ENCODE results near the gene SMAD6.

SMAD6 gene

DNA sequence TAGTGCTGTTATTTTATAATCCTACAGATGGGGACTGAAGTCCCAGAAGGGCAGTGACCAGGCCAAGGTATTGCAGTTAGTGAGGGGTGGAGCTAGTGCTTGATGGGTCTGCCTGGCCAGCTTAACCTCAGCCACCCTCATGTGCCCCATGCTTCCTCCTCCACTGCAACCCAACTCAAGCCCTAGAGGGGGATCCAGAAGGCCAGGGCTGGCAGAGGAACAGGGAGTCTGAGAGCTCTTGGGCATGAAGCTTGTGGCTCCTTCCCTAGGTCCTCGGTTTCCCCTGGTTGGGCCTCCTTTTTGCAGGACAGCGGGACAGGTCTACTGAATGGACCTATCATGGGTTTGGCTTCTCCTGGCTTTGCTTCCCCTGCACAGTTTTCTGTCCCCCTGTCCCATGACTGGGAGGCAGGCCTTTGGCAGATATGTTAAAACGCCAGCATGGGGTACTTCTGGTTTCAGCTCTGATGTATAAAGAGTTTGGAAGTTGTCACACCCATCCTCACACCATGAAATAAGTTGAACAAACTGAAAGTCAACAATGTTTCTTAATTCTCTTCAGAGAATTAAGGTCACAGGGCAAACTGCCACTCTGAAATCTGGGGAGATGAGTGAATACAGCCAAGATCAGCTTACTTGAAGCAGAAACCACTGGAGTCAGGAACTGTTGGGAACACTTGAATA is 103.3 kb downstream of the SMAD6 start:
- H3K4me1 ChIP-seq (ENCODE audit: control insufficient read depth, insufficient read depth, low read length), result peaks cover 2% of the 10 kb centered on the region; the same call in 1 of the 2 replicates
- H3K4me3 ChIP-seq (ENCODE audit: low read length), result no peak overlapping the region
- DNase-seq (ENCODE audit: low read depth, low spot score), result no peak
- no peaks in the 10 kb centered on the region for H3K27me3 ChIP-seq (ENCODE audit: control insufficient read depth, insufficient read depth, low read length)
- no peaks in the 10 kb centered on the region for H3K36me3 ChIP-seq (ENCODE audit: control insufficient read depth, insufficient read depth, low read length)
- H3K27ac ChIP-seq (ENCODE audit: low read length), result no peak overlapping the region
- no peaks in the 10 kb centered on the region for H3K9me3 ChIP-seq (ENCODE audit: control insufficient read depth, insufficient read depth, low read length)
- WGBS (ENCODE audit: insufficient coverage, insufficient read length), result no CpG with 5 or more reads among the region's 3 CpGs

DNA sequence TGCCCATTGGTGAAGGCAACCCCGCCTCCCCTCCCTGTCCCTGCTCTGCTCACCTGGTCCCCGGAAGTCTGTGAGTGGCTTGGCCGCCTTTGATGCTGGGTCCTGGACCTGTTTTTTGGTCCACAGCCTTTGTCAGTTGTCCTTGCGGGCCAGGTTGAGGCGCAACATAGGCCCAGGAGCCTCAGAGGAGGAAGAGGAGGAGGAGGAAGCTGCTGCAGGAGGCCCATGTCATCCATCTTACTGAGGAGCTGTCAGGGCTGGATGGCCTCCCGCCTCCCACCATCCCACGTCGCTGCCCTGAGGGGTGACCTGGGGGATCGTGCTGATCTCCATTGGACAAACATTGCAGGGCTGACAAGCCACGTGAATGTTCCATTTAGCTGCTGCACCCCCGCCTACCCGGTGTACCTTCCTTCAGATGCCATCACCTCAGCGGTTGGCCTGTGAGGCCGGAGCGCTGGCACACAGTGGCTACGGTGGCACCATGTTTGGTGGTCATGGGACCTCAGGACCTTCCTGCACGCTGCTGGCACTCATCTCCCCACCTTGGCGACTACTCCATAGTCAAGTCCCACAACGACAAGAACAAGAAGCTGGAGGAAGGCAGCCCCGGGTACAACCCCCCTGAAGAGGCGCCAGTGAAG is 106.3 kb downstream of the SMAD6 start:
- DNase-seq (ENCODE audit: low read depth, low spot score), result no peak
- WGBS (ENCODE audit: insufficient coverage, insufficient read length), result no CpG with 5 or more reads among the region's 21 CpGs
- H3K4me1 ChIP-seq (ENCODE audit: control insufficient read depth, insufficient read depth, low read length), result peaks cover 1% of the 10 kb centered on the region; the same call in 1 of the 2 replicates
- no peaks in the 10 kb centered on the region for H3K36me3 ChIP-seq (ENCODE audit: control insufficient read depth, insufficient read depth, low read length)
- H3K4me3 ChIP-seq (ENCODE audit: low read length), result no peak overlapping the region
- no peak overlapping the region for H3K27ac ChIP-seq (ENCODE audit: low read length)
- no peaks in the 10 kb centered on the region for H3K9me3 ChIP-seq (ENCODE audit: control insufficient read depth, insufficient read depth, low read length)
- H3K27me3 ChIP-seq (ENCODE audit: control insufficient read depth, insufficient read depth, low read length), result no peaks in the 10 kb centered on the region

DNA sequence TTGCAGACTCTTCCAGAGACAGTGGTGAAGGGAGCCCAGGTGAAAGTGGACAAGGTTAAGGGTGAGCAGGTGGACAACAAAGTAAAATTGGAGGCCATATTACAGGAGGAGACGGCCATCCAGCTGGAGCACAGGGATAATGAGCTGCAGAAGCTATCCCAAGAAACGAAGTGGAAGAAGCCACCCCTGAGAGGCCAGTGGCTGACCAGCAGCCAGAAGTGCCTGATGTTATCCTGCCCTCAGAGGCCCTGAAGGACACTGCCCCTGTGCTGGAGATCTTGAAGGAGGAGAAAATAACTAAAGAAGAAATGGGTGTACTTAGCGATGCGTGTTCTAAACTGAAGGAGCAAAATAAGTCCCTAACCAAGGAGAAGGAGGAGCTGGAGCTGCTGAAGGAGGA is 107.6 kb downstream of the SMAD6 start:
- H3K27ac ChIP-seq (ENCODE audit: low read length), result no peak overlapping the region
- WGBS (ENCODE audit: insufficient coverage, insufficient read length), result no CpG with 5 or more reads among the region's 4 CpGs
- no peak for DNase-seq (ENCODE audit: low read depth, low spot score)

DNA sequence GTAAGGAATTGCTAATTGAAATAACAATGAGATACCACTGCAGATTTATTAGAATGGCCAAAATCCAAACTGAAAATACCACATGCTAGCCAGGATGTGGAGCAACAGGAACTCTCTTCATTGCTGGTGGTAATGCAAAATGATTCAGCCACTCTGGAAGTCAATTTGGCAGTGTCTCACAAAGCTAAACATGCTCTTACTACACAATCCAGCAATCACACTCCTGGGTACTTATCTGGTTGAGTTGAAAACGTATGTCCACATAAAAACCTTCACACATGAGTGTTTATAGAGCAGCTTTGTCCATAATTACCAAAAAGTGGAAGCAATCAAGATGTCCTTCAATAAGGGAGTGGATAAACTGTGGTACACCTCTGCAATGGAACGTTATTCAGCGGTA is 113.3 kb downstream of the SMAD6 start:
- WGBS (ENCODE audit: insufficient coverage, insufficient read length), result no CpG with 5 or more reads among the region's 3 CpGs
- DNase-seq (ENCODE audit: low read depth, low spot score), result no peak
- no peaks in the 10 kb centered on the region for H3K36me3 ChIP-seq (ENCODE audit: control insufficient read depth, insufficient read depth, low read length)
- no peaks in the 10 kb centered on the region for H3K27me3 ChIP-seq (ENCODE audit: control insufficient read depth, insufficient read depth, low read length)
- no peak overlapping the region for H3K27ac ChIP-seq (ENCODE audit: low read length)
- H3K9me3 ChIP-seq (ENCODE audit: control insufficient read depth, insufficient read depth, low read length), result no peaks in the 10 kb centered on the region
- H3K4me1 ChIP-seq (ENCODE audit: control insufficient read depth, insufficient read depth, low read length), result no peaks in the 10 kb centered on the region
- H3K4me3 ChIP-seq (ENCODE audit: low read length), result no peak overlapping the region

More for the DNA sequence above, 107.6 kb downstream of the SMAD6 start:
- Histone ChIP-seq H3K4me1 (ENCODE audit: control insufficient read depth, insufficient read depth, low read length) (peaks cover 1% of the 10 kb centered on the region; the same call in 1 of the 2 replicates), H3K4me3 (ENCODE audit: low read length) (no peak overlapping the region; the same call in 1 of the 2 replicates), H3K9me3 (ENCODE audit: control insufficient read depth, insufficient read depth, low read length) (no peaks in the 10 kb centered on the region), H3K36me3 (ENCODE audit: control insufficient read depth, insufficient read depth, low read length) (no peaks in the 10 kb centered on the region), H3K27me3 (ENCODE audit: control insufficient read depth, insufficient read depth, low read length) (no peaks in the 10 kb centered on the region)

DNA sequence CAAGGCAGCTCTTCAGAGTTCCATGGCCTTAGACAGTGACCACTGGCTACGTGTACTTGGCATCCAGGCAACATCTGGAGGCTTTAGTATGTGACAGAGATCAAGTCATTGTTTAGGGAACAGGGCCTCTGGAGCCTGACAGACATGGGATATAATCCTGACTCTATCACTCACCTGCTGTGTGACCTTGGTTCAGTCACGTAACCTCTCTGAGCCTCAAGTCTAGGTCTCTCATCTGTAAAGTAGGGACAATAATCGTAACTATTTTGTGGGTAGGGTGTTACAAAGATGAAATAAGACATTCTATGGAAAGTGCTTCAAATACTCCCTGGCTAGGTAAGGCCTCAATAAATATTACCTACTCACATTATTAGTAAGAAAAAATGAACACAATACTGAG is 114.2 kb downstream of the SMAD6 start:
- H3K4me1 ChIP-seq (ENCODE audit: control insufficient read depth, insufficient read depth, low read length), result no peaks in the 10 kb centered on the region
- no CpG with 5 or more reads among the region's 3 CpGs for WGBS (ENCODE audit: insufficient coverage, insufficient read length)

DNA sequence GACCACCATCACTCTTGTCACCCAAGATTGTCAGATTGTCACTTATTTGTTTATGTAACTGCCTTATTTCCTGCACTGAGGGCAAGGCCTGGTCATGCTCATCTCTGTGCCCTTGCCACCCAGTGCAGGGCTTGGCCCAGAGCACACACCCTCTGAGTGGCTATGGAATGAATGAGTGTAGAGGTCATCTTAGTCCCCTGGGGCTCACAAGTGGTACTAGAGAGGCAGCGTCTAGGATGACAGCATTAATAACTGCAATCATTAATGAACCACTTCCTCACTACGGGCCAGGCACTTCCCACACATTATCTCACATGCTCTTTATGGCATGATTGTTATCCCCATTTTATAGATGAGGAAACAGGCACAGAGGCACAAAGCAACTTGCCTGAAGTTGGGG is 117.0 kb downstream of the SMAD6 start:
- H3K4me1 ChIP-seq (ENCODE audit: control insufficient read depth, insufficient read depth, low read length), result no peaks in the 10 kb centered on the region
- no peak overlapping the region for H3K27ac ChIP-seq (ENCODE audit: low read length)
- no peaks in the 10 kb centered on the region for H3K9me3 ChIP-seq (ENCODE audit: control insufficient read depth, insufficient read depth, low read length)
- no CpG with 5 or more reads among the region's 2 CpGs for WGBS (ENCODE audit: insufficient coverage, insufficient read length)
- no peaks in the 10 kb centered on the region for H3K36me3 ChIP-seq (ENCODE audit: control insufficient read depth, insufficient read depth, low read length)
- no peak overlapping the region for H3K4me3 ChIP-seq (ENCODE audit: low read length)
- H3K27me3 ChIP-seq (ENCODE audit: control insufficient read depth, insufficient read depth, low read length), result no peaks in the 10 kb centered on the region
- no peak for DNase-seq (ENCODE audit: low read depth, low spot score)

More for the DNA sequence above, 114.2 kb downstream of the SMAD6 start:
- no peak for DNase-seq (ENCODE audit: low read depth, low spot score)
- no peaks in the 10 kb centered on the region for H3K36me3 ChIP-seq (ENCODE audit: control insufficient read depth, insufficient read depth, low read length)
- H3K27ac ChIP-seq (ENCODE audit: low read length), result no peak overlapping the region
- no peaks in the 10 kb centered on the region for H3K27me3 ChIP-seq (ENCODE audit: control insufficient read depth, insufficient read depth, low read length)
- no peaks in the 10 kb centered on the region for H3K9me3 ChIP-seq (ENCODE audit: control insufficient read depth, insufficient read depth, low read length)
- no peak overlapping the region for H3K4me3 ChIP-seq (ENCODE audit: low read length)

DNA sequence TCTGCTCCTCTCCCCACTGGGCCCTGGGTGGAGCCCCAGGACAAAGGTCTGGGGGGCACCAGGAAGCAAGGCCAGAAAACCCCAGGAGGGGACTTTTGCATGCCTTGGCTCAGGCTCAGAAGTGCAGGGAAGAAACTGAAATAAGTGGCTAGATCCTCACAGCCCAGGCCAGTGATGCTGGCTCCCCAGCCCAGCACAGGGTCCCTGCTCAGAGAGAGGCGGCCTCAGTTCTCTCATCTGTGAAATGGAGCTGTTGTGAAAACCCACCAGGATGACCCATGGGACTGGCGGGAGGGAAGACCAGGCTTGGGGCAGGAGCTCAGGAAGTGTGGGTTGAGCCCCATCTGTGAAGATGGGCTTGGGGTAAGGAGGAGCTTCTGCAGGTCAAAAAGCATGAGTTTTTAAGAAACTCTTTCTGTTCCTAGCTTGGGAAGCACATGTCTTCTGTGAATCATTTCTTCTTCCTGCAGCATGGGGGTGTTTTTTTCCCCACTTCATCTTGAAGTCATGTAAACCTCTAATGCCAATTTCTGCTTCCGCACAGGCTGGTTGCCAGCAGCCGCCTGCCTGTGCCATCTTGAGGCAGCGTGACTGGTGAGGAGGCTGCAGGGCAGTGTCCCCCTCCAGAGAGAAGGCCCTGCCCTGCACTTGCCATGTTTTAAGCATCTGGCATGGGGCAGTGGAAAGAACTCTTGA is 118.6 kb downstream of the SMAD6 start:
- Histone ChIP-seq H3K27ac (ENCODE audit: low read length) (no peak overlapping the region), H3K4me1 (ENCODE audit: control insufficient read depth, insufficient read depth, low read length) (no peaks in the 10 kb centered on the region), H3K36me3 (ENCODE audit: control insufficient read depth, insufficient read depth, low read length) (no peaks in the 10 kb centered on the region), H3K4me3 (ENCODE audit: low read length) (no peak overlapping the region), H3K9me3 (ENCODE audit: control insufficient read depth, insufficient read depth, low read length) (no peaks in the 10 kb centered on the region), H3K27me3 (ENCODE audit: control insufficient read depth, insufficient read depth, low read length) (no peaks in the 10 kb centered on the region)
- no CpG with 5 or more reads among the region's 5 CpGs for WGBS (ENCODE audit: insufficient coverage, insufficient read length)
- no peak for DNase-seq (ENCODE audit: low read depth, low spot score)

DNA sequence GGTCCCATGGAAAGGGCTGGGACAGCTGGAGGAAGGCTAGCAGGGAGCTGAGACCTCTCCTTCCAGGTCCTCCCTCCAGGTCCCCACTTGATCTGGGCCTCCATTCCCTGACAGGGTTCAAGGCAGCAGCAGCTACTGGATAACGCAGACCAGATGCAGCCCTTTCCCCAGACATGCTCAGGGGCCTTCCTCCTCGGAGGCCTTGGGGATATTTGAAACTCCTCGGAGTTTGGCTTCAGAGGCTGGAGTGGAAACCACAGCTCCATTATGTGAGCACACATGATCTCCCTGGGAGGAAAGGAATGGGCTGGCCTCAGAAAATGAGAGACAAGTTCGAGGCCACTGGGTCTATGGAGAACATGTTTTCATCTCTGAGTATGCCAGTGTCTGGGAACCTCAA is 119.3 kb downstream of the SMAD6 start:
- no peaks in the 10 kb centered on the region; the same call in 1 of the 2 replicates for H3K4me1 ChIP-seq (ENCODE audit: control insufficient read depth, insufficient read depth, low read length)
- WGBS (ENCODE audit: insufficient coverage, insufficient read length), result no CpG with 5 or more reads among the region's 4 CpGs
- H3K27ac ChIP-seq (ENCODE audit: low read length), result no peak overlapping the region
- H3K27me3 ChIP-seq (ENCODE audit: control insufficient read depth, insufficient read depth, low read length), result no peaks in the 10 kb centered on the region
- no peak overlapping the region for H3K4me3 ChIP-seq (ENCODE audit: low read length)
- no peak for DNase-seq (ENCODE audit: low read depth, low spot score)
- H3K36me3 ChIP-seq (ENCODE audit: control insufficient read depth, insufficient read depth, low read length), result no peaks in the 10 kb centered on the region
- H3K9me3 ChIP-seq (ENCODE audit: control insufficient read depth, insufficient read depth, low read length), result no peaks in the 10 kb centered on the region

DNA sequence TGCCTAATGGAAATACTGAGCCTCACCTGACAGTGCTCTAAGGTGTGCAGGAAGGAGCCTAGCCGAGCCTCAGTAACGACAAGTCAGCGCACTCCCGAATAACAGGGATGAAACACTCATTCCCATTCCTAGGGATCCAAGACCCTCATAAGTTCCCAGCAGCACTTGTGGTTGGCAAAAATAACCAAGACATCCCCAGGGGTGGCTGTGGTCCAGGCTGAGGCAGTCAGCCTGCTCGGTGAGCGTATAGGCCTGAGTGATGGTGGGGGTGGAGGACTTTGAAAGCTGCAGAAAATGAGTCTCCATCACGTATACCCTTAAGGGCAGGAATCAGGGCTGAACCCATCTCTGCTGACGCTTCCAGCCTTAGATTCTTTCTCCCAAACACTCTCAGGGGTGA is 120.1 kb downstream of the SMAD6 start:
- Histone ChIP-seq H3K36me3 (ENCODE audit: control insufficient read depth, insufficient read depth, low read length) (no peaks in the 10 kb centered on the region), H3K27ac (ENCODE audit: low read length) (no peak overlapping the region), H3K4me3 (ENCODE audit: low read length) (no peak overlapping the region), H3K27me3 (ENCODE audit: control insufficient read depth, insufficient read depth, low read length) (no peaks in the 10 kb centered on the region), H3K4me1 (ENCODE audit: control insufficient read depth, insufficient read depth, low read length) (peaks cover 4% of the 10 kb centered on the region), H3K9me3 (ENCODE audit: control insufficient read depth, insufficient read depth, low read length) (no peaks in the 10 kb centered on the region)
- DNase-seq (ENCODE audit: low read depth, low spot score), result no peak
- no CpG with 5 or more reads among the region's 8 CpGs for WGBS (ENCODE audit: insufficient coverage, insufficient read length)

DNA sequence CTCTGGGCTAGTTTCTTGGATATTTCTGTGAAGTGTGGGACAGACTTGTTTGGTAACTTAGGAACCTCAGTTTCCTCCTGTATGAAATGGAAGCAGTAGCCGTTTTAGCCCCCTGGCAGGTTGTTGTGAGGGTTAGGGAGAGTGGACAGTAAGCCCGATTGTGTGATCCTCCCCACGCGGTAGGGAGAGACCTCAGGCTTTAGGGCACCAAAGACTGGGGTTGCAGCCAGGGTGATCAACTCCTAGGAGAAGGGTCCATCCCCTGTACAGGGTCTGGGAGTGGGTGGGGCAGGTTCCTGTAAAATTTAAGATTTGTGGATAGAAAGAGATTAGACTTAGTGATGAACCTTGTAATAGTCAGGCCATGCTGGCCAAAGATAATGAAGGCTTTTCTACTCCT is 120.5 kb downstream of the SMAD6 start:
- no peak for DNase-seq (ENCODE audit: low read depth, low spot score)
- no peaks in the 10 kb centered on the region for H3K36me3 ChIP-seq (ENCODE audit: control insufficient read depth, insufficient read depth, low read length)
- WGBS (ENCODE audit: insufficient coverage, insufficient read length), result no CpG with 5 or more reads among the region's 4 CpGs
- H3K9me3 ChIP-seq (ENCODE audit: control insufficient read depth, insufficient read depth, low read length), result no peaks in the 10 kb centered on the region
- peaks cover 6% of the 10 kb centered on the region for H3K4me1 ChIP-seq (ENCODE audit: control insufficient read depth, insufficient read depth, low read length)
- no peak overlapping the region for H3K4me3 ChIP-seq (ENCODE audit: low read length)
- no peak overlapping the region for H3K27ac ChIP-seq (ENCODE audit: low read length)
- no peaks in the 10 kb centered on the region for H3K27me3 ChIP-seq (ENCODE audit: control insufficient read depth, insufficient read depth, low read length)

Data from iPS DF 6.9 (cell line).